Measurements from ENCODE around the gene TOR4A. TPM values are rescaled to one million over a fixed set of nuclear protein-coding genes. Genes with fewer than 3 reads are reported as not detected.

The TOR4A gene
- total RNA-seq, result 1 to 10 TPM; 3.8 to 4.3 (median 3.9) TPM
- 10 to 100 TPM in 1 of 3 donors, 1 to 10 TPM in 2; 5.1 to 33.0 (median 6.6) TPM for polyA plus RNA-seq

DNA sequence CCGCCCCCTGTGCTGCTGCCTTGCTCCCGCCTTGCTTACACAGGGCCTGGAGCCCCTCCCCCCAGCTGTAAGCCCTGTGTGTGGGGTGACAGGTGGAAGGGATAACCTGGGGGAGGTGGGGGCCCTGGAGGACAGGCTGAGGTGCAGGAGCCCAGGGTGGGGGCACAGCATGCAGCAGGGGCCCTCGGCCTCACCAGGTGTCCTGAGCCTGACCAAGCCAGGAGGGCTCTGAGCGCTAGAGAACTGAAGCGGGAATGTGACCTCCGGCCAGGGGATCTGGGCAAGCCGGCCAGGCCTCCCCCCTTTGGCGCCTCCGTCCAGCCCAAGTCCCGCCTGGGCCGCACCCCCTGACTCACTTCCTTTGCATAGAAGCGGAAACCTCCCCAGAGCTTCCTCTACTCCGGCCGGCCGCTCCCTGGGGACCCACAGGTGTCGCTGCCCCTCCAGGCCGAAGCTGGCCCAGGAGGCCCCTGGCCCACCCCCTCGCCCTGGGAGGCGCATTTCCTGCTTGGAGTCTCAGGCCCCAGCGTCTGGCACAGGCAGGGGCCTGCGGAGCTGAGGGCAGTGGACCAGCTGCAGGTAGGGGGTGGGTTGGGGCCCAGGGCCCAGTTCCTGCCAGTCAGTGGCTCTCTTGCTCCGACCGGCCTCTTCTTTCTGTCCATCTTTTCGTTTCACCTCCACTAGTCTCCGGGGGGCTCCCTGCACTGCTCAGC lies at the start of gene TOR4A:
TSS of gene TOR4A (plus strand) at position 398 of the 713 bp plus-strand sequence. CDS start 964 bp downstream, outside the sequence.
- Histone ChIP-seq H3K4me1 (peaks cover 0 to 35% (median 24%) of the 10 kb centered on the region in 4 donors), H3K4me3 (peak within 1 kb of the TSS; percentile 27 to 49 (median 38)), H3K27me3 (peaks cover 19 to 82% (median 60%) of the 10 kb centered on the region in 3 donors), H3K36me3 (peaks cover 10 to 23% (median 10%) of the 10 kb centered on the region in 4 donors), H3K9me3 (no peaks in the 10 kb centered on the region), H3K27ac (peak within 1 kb of the TSS; percentile 72 to 81 (median 74))
- TF ChIP-seq POLR2A (IDR thresholded peaks at IDR 0.05), result peak in 1 of 2 donors; percentile 60
- TF ChIP-seq POLR2AphosphoS5 (IDR thresholded peaks at IDR 0.05), result peak in 3 of 4 donors; percentile 54 to 59 (median 57)
- no peak for TF ChIP-seq EP300 (IDR thresholded peaks at IDR 0.05)
- TF ChIP-seq, protein P1, sequence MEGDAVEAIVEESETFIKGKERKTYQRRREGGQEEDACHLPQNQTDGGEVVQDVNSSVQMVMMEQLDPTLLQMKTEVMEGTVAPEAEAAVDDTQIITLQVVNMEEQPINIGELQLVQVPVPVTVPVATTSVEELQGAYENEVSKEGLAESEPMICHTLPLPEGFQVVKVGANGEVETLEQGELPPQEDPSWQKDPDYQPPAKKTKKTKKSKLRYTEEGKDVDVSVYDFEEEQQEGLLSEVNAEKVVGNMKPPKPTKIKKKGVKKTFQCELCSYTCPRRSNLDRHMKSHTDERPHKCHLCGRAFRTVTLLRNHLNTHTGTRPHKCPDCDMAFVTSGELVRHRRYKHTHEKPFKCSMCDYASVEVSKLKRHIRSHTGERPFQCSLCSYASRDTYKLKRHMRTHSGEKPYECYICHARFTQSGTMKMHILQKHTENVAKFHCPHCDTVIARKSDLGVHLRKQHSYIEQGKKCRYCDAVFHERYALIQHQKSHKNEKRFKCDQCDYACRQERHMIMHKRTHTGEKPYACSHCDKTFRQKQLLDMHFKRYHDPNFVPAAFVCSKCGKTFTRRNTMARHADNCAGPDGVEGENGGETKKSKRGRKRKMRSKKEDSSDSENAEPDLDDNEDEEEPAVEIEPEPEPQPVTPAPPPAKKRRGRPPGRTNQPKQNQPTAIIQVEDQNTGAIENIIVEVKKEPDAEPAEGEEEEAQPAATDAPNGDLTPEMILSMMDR (IDR thresholded peaks at IDR 0.05), result no peak
- 2 to 6% methylated on average over 25 of the region's 25 CpGs for WGBS, 2 donors
- peak; percentile 91 for DNase-seq
- intact Hi-C loops (cut with DNase I), result no loop called here

DNA sequence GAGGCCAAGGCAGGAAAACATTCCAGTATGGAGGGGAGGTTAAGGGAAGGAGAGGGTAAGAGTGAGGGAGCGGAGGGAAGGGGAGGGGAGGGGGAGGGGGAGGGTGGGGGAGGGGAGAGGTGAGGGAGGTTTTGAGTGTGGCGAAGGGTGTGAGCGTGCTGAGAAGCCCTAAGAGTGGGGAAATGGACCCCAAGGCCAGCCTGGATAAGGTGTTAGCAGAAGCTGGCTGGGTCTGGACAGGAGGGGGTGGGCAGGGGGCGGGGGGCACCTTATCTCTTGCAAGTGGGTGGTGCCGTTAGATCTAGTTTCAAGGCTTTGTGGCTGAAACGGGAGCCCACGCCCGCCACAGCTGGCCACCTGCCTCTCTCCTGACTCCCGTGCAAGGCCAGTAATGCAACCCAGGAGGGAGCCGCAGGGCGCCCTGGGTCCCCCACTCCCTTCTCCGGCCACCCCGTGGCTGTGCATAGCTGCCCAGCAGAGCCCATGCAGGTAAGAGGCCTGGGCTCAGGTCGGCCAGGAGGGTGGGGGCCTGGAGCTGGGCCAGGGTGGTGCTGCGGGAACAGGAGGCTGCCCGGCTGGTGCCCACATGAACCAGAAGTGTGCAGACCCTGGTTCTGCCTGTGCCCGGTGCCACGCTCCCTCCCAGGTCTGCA lies 49.5 kb upstream of the TOR4A start:
- Histone ChIP-seq H3K4me3 (no peak overlapping the region), H3K9me3 (no peaks in the 10 kb centered on the region), H3K27ac (no peak overlapping the region), H3K27me3 (peaks cover 31 to 51% (median 50%) of the 10 kb centered on the region in 3 donors), H3K36me3 (no peaks in the 10 kb centered on the region), H3K4me1 (peaks cover 0 to 14% (median 7%) of the 10 kb centered on the region in 4 donors)
- DNase-seq, result no peak
- intact Hi-C loops (cut with DNase I), result no loop called here
- TF ChIP-seq, protein P1 (IDR thresholded peaks at IDR 0.05), result no peak
- no peak for TF ChIP-seq POLR2AphosphoS5 (IDR thresholded peaks at IDR 0.05)
- 16 to 43% methylated on average over 18 of the region's 18 CpGs for WGBS, 2 donors

DNA sequence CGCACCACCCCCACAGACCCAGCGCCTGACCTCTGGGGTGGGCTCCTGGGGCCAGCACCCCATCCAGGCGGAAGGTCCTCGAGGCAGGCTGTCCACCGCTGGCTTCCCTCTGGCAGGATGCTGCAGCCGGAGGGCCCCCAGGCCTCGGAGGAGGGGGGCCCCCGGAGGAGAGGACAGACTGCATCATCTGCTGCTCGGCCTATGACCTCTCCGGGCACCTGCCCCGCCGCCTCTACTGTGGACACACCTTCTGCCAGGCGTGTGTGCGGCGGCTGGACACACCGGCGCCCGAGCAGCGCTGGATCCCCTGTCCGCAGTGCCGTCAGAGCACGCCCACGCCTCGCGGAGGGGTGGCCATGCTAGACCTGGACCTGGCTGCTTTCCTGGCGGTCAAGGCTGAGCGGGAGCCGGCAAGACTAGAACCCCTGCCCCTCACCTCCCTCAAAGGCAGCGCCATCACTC lies 49.0 kb upstream of the TOR4A start:
- Histone ChIP-seq H3K4me3 (no peak overlapping the region), H3K27me3 (peaks cover 31 to 57% (median 54%) of the 10 kb centered on the region in 3 donors), H3K9me3 (no peaks in the 10 kb centered on the region), H3K4me1 (peaks cover 0 to 13% (median 6%) of the 10 kb centered on the region in 4 donors), H3K36me3 (no peaks in the 10 kb centered on the region), H3K27ac (no peak overlapping the region)
- DNase-seq, result no peak
- WGBS, 2 donors, result 23 to 60% methylated on average over 29 of the region's 29 CpGs
- intact Hi-C loops (cut with DNase I), result no loop called here
- no peak for TF ChIP-seq POLR2A (IDR thresholded peaks at IDR 0.05)
- TF ChIP-seq POLR2AphosphoS5 (IDR thresholded peaks at IDR 0.05), result no peak
- TF ChIP-seq, protein P1 (IDR thresholded peaks at IDR 0.05), result no peak
- TF ChIP-seq EP300 (IDR thresholded peaks at IDR 0.05), result no peak

DNA sequence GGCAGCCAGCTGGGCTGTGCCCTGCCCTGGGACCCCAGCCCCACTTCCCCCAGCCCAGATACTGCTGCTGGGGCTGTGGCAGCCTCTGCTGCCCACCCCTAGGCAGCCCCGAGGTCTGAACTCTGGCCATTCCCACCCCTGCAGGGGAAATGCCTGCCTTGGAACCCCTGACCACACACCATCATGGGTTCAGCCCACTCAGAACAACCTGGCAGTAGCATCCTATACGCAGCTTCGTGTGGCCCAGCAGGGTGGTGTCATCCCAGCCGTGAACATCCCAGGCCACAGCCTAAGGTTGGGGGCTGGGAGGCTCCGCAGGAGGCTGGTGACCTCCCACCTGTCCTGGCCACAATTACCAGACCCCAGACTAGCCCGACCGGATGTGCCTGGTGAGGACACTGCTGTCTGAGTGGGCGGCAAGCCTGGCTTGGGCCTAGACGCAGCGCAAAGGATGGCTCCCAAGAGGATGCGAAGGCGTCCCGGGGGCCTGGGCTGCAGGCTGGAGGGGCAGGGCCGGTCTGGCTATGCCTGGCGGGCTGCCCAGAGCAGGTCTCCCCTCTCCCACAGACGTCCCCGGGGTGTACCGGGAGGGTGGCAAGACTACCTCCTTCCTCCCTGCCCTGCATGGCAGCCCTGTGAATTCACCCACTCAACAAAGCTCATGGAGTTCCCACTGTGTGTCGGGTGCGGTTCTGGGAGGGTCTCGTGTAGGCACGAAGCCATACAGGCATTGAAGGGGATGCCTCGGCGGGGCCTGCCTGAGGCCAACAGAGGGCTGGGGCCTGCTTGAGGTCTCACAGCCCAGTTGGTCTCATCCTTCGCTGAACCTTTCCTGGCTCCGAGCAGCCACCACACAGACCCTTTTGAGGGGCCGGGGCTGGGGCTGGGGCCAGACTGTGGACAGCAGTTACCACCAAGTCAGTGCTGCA lies 48.3 kb upstream of the TOR4A start:
- Histone ChIP-seq H3K36me3 (no peaks in the 10 kb centered on the region), H3K27ac (no peak overlapping the region), H3K9me3 (no peaks in the 10 kb centered on the region), H3K4me3 (no peak overlapping the region), H3K4me1 (peaks cover 0 to 6% (median under 1%) of the 10 kb centered on the region in 4 donors), H3K27me3 (peaks cover 35 to 64% (median 61%) of the 10 kb centered on the region in 3 donors)
- intact Hi-C loops (cut with DNase I), result no loop called here
- no peak for TF ChIP-seq POLR2AphosphoS5 (IDR thresholded peaks at IDR 0.05)
- DNase-seq, result no peak
- WGBS, 2 donors, result 55 to 73% methylated on average over 27 of the region's 27 CpGs
